Peyer's patch (tissue), 4 donors: ENCODE data around the gene MYOM3.

Source experiments
- CTCF ChIP-seq, 6 experiments: fragments of 450-650 bp in 4 of 6; fragments of 200-600 bp in 2 of 6; sonication (generic) in 1 of 6; IDR thresholded peaks; one replicate each; pipeline ENCODE4 v1.5.1; 2017 to 2019; ENCODE audit warnings: antibody characterized with exemption in 6 of 6, mild to moderate bottlenecking in 3 of 6, moderate library complexity in 1 of 6
- POLR2A ChIP-seq, 2 donors: fragments of 450-650 bp; IDR thresholded peaks; one replicate each; pipeline ENCODE4 v1.5.1; 2017; ENCODE audit warnings: antibody characterized with exemption in 2 of 2, mild to moderate bottlenecking in 2 of 2, moderate library complexity in 2 of 2

DNA sequence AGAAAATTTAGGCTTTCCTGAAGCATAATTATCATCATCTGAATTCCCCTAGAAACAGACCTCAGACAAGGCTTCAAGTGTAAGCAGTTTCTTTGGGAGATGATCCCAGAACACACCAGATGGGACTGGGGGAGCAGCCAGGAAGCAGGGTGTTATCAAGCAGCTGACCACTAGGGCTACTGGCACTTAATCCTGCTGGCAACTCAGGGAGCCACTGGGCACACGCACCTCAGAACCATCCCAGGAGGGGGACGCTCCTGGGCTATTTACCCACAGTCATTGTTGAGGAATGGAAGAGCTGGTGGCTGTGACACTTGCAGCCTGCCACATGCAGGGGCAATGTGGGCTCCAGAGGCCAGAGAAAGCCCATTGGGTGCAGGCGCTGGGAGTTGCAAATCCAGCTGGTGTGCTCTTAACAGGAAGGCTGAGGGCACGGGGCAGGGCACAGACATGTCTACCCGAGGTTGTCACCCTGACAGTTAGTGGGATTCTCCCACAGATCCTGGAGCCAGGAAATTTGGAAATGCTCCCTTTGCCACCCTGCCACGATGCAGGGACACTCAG lies 46.1 kb upstream of the MYOM3 start:
- peak in 1 of 6 experiments; percentile 6 for TF ChIP-seq CTCF (IDR thresholded peaks at IDR 0.05)
- no peak for TF ChIP-seq POLR2A (IDR thresholded peaks at IDR 0.05)
